ENCODE results near the gene FN1.

GRCh38 chr2:215390550-215390913 is 45.3 kb downstream of the FN1 start:
- TF ChIP-seq, protein P1, sequence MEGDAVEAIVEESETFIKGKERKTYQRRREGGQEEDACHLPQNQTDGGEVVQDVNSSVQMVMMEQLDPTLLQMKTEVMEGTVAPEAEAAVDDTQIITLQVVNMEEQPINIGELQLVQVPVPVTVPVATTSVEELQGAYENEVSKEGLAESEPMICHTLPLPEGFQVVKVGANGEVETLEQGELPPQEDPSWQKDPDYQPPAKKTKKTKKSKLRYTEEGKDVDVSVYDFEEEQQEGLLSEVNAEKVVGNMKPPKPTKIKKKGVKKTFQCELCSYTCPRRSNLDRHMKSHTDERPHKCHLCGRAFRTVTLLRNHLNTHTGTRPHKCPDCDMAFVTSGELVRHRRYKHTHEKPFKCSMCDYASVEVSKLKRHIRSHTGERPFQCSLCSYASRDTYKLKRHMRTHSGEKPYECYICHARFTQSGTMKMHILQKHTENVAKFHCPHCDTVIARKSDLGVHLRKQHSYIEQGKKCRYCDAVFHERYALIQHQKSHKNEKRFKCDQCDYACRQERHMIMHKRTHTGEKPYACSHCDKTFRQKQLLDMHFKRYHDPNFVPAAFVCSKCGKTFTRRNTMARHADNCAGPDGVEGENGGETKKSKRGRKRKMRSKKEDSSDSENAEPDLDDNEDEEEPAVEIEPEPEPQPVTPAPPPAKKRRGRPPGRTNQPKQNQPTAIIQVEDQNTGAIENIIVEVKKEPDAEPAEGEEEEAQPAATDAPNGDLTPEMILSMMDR (IDR thresholded peaks at IDR 0.05), result no peak
- no peak for TF ChIP-seq EP300 (IDR thresholded peaks at IDR 0.05)
- no peak for TF ChIP-seq POLR2A (IDR thresholded peaks at IDR 0.05)
